Hepatocyte (in vitro differentiated cells): Measurements from ENCODE around the gene MPDZ. TPM values are rescaled to one million over a fixed set of nuclear protein-coding genes. Genes with fewer than 3 reads are reported as not detected.

Experiments used
- DNase-seq: peaks from one replicate; pipeline ENCODE4 v3.0.0-alpha.2; 2016; ENCODE audit warnings: low spot score
- H2AFZ ChIP-seq: fragments of 200-600 bp; sonication (generic); 2 replicates; pipeline ENCODE4 v1.6.0; 2016; ENCODE audit warnings: antibody characterized with exemption, mild to moderate bottlenecking
- H3K27ac ChIP-seq: fragments of 200-600 bp; sonication (generic); 2 replicates; pipeline ENCODE4 v1.5.1; 2016; ENCODE audit warnings: mild to moderate bottlenecking
- H3K27me3 ChIP-seq: fragments of 200-600 bp; sonication (generic); 2 replicates; pipeline ENCODE4 v1.6.1; 2016
- H3K36me3 ChIP-seq: fragments of 200-600 bp; sonication (generic); replicated peaks from 2 replicates; pipeline ENCODE4 v1.5.1; 2016; ENCODE audit warnings: low read depth; ENCODE audit not compliant: insufficient read depth
- H3K4me1 ChIP-seq: fragments of 200-600 bp; sonication (generic); 2 replicates; pipeline ENCODE4 v1.5.1; 2016; ENCODE audit warnings: mild to moderate bottlenecking, moderate library complexity; ENCODE audit not compliant: insufficient read depth
- H3K4me2 ChIP-seq: fragments of 200-600 bp; sonication (generic); 2 replicates; pipeline ENCODE4 v1.6.0; 2016
- H3K4me3 ChIP-seq: fragments of 200-600 bp; sonication (generic); 2 replicates; pipeline ENCODE4 v1.5.1; 2016; ENCODE audit warnings: mild to moderate bottlenecking
- H3K79me2 ChIP-seq: fragments of 200-600 bp; sonication (generic); 2 replicates; pipeline ENCODE4 v1.6.0; 2017; ENCODE audit warnings: mild to moderate bottlenecking
- H3K9me2 ChIP-seq: fragments of 200-600 bp; sonication (generic); replicated peaks from 2 replicates; pipeline ENCODE4 v1.6.0; 2017; ENCODE audit warnings: mild to moderate bottlenecking; ENCODE audit not compliant: insufficient read depth
- H3K9me3 ChIP-seq: fragments of 200-600 bp; sonication (generic); 2 replicates; pipeline ENCODE4 v1.5.1; 2016; ENCODE audit warnings: low read depth, mild to moderate bottlenecking
- H4K20me1 ChIP-seq: fragments of 200-600 bp; sonication (generic); 2 replicates; pipeline ENCODE4 v1.6.0; 2016; ENCODE audit warnings: mild to moderate bottlenecking; ENCODE audit not compliant: insufficient read depth, poor library complexity, severe bottlenecking
- CTCF ChIP-seq: fragments of 200-600 bp; sonication (generic); IDR thresholded peaks from 2 replicates; pipeline ENCODE4 v1.5.1; 2016; ENCODE audit warnings: antibody characterized with exemption, mild to moderate bottlenecking; ENCODE audit not compliant: poor library complexity
- EZH2 ChIP-seq: fragments of 200-600 bp; sonication (generic); IDR thresholded peaks from 2 replicates; pipeline ENCODE4 v1.6.1; 2016; ENCODE audit warnings: antibody characterized with exemption, mild to moderate bottlenecking, borderline replicate concordance
- EZH2phosphoT487 ChIP-seq: fragments of 200-600 bp; sonication (generic); IDR thresholded peaks from one replicate; pipeline ENCODE4 v1.6.1; 2018; ENCODE audit warnings: antibody characterized with exemption, mild to moderate bottlenecking, low read depth, moderate library complexity; ENCODE audit not compliant: unreplicated experiment, severe bottlenecking
- WGBS: methylation state at CpG from one replicate; pipeline ENCODE4 v1.1.6; 2016; ENCODE audit warnings: low lambda C conversion rate; ENCODE audit errors: missing lambda C conversion rate; 5-methylcytosine and 5-hydroxymethylcytosine counted together
- polyA plus RNA-seq: library from polyadenylated mRNA; unstranded; fragments of >200 nt; fragmentation: Nextera tagmentation; extraction: Ambion mirVana; gene quantifications from 2 replicates; pipeline ENCODE4 v1.2.1, GENCODE V29; 2016
- total RNA-seq: library from RNA; depleted of rRNA; stranded (reverse); fragments of >200 nt; gene quantifications from 2 replicates; pipeline ENCODE4 v1.2.3, GENCODE V29; 2014

MPDZ gene
- total RNA-seq (43.3 and 45.5 TPM in 2 replicates), polyA plus RNA-seq (16.7 and 19.3 TPM in 2 replicates)

- no peaks in the 10 kb centered on the region for H4K20me1 ChIP-seq
- H2AFZ ChIP-seq = peak within 1 kb of the TSS; percentile 84
- H3K9me3 ChIP-seq = no peaks in the 10 kb centered on the region
- peaks cover 40% of the 10 kb centered on the region for H3K79me2 ChIP-seq
- no peak for TF ChIP-seq EZH2
- no peak for TF ChIP-seq CTCF
- TF ChIP-seq EZH2phosphoT487 = no peak
- peak within 1 kb of the TSS; percentile 74 for H3K4me3 ChIP-seq
- H3K4me1 ChIP-seq = peaks cover 24% of the 10 kb centered on the region
- DNase-seq = peak; percentile 89
- H3K36me3 ChIP-seq = no peaks in the 10 kb centered on the region
- 10% methylated on average over 44 of the region's 82 CpGs for WGBS
- peak within 1 kb of the TSS; percentile 95 for H3K27ac ChIP-seq
- H3K9me2 ChIP-seq = no peaks in the 10 kb centered on the region
- peak within 1 kb of the TSS; percentile 89 for H3K4me2 ChIP-seq
- no peaks in the 10 kb centered on the region for H3K27me3 ChIP-seq
Measured at GRCh38 chr9:13279284-13280141, at the start of gene MPDZ. Gene MPDZ, minus strand, starts transcription at chr9:13279692. Its CDS starts 29,377 bp downstream, at chr9:13250315.

- H3K9me2 ChIP-seq = no peaks in the 10 kb centered on the region
- no peak overlapping the region for H2AFZ ChIP-seq
- no peak overlapping the region for H3K4me2 ChIP-seq
- no peaks in the 10 kb centered on the region for H3K36me3 ChIP-seq
- no peak overlapping the region for H3K27ac ChIP-seq
- WGBS = 100% methylated on average over 1 of the region's 1 CpG
- H4K20me1 ChIP-seq = no peaks in the 10 kb centered on the region
- H3K79me2 ChIP-seq = no peaks in the 10 kb centered on the region
- no peak for TF ChIP-seq EZH2
- TF ChIP-seq CTCF = no peak
- TF ChIP-seq EZH2phosphoT487 = no peak
- no peaks in the 10 kb centered on the region for H3K9me3 ChIP-seq
- no peak for DNase-seq
- H3K27me3 ChIP-seq = no peaks in the 10 kb centered on the region
- no peak overlapping the region for H3K4me3 ChIP-seq
- no peaks in the 10 kb centered on the region for H3K4me1 ChIP-seq
Measured at GRCh38 chr9:13324988-13325387, 45.5 kb upstream of the MPDZ start.

- no peak for DNase-seq
- no peaks in the 10 kb centered on the region for H3K9me3 ChIP-seq
- H3K4me3 ChIP-seq = no peak overlapping the region
- H2AFZ ChIP-seq = no peak overlapping the region
- no peak overlapping the region for H3K27ac ChIP-seq
- no peak for TF ChIP-seq EZH2
- TF ChIP-seq EZH2phosphoT487 = no peak
- TF ChIP-seq CTCF = no peak
- no peaks in the 10 kb centered on the region for H3K79me2 ChIP-seq
- H3K27me3 ChIP-seq = no peaks in the 10 kb centered on the region
- no peaks in the 10 kb centered on the region for H3K36me3 ChIP-seq
- no peaks in the 10 kb centered on the region for H3K9me2 ChIP-seq
- no peaks in the 10 kb centered on the region for H3K4me1 ChIP-seq
- WGBS = 92% methylated on average over 29 of the region's 29 CpGs
- no peaks in the 10 kb centered on the region for H4K20me1 ChIP-seq
- H3K4me2 ChIP-seq = no peak overlapping the region
Measured at GRCh38 chr9:13322828-13323550, 43.5 kb upstream of the MPDZ start.
